Hair follicular keratinocyte (primary cell): Measurements from ENCODE around the gene HERC4. TPM values are rescaled to one million over a fixed set of nuclear protein-coding genes. Genes with fewer than 3 reads are reported as not detected.

Experiments
- total RNA-seq: library from RNA; depleted of rRNA; stranded (reverse); fragments of >200 nt; gene quantifications from 2 replicates; pipeline ENCODE4 v1.2.3, GENCODE V29; 2015

HERC4 gene
- 31.5 and 33.7 TPM in 2 replicates for total RNA-seq

DNA sequence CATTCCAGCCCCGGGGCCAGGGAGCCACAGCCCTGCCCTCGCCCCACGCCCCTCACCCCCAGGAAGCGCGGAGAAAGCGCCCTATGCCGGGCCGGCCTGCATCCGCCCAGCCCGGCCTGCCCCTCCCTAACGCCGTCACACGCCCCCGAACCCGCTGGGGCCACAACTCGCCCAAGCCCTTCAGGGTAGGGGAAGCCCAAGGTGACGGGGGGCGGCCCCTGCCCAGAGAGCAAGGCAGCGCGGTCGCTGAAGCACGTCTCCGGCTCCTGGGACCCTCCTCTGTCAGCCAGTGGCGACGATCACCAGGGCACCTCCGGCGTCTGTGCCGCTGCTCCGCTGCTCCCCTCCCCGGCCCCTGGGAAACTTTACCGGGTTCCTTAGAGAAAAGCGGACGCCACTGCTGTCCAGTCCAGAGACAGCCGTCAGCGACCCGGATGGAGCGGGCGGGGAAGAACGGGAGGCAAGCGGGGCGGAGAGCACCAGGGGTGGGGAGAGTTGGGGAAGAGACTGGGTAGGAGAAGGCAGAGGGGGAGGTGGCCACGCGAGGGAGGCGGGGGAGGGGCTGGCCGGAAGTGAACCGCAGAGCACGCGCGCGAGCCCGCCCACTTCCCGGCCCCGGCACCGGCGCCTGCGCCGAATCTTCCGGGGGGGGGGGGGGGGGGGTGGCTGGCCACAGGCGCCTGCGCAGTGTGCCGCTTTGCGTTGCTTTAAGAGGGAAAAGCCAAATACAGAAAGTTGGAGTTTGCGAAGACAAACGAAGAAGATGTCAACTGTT is at the start of gene HERC4:
HERC4 (minus strand) TSS at position 509 of the 775 bp plus-strand sequence. CDS start 2,175 bp downstream, outside the sequence.

DNA sequence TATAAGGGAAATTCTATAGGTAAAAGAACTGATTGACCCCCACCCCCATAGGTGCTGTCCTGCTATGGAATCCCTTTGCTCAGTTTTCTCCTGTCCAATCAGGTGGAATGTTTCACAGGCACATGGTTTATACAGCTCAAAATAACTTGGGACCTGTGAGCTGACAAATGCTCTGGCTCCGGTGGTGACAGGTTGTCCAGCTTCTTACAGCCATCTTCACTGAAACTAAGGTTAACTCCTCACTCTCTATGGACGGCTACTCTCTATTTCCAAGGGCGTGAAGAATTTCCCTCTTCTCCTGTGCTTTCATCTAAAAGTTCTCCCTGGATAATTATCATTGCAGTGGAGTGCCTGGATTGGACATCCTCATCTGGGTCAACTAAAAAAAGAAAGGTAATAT is 34.2 kb upstream of the HERC4 start, which contains the start of gene MYPN:
MYPN (plus strand) TSS at position 158 of the 400 bp plus-strand sequence. CDS start 11,951 bp downstream, outside the sequence.

GRCh38 chr10:67884313-67884841 is 190.7 kb downstream of the HERC4 start, which contains the start of gene SIRT1:
Gene SIRT1 (plus strand): TSS chr10:67884656. CDS start chr10:67884722, 66 bp downstream.

Other genes starting within 250 kb of the HERC4 start
- 0.23 and 0.57 TPM in 2 replicates for gene DNAJC12, start 237.1 kb downstream of the HERC4 start, total RNA-seq
- 4.1 and 5.8 TPM in 2 replicates for gene SIRT1, start 190.6 kb downstream of the HERC4 start, total RNA-seq
- 0.08 TPM in 1 of 2 replicates, not detected in the other for gene MYPN, start 34.2 kb upstream of the HERC4 start, total RNA-seq
- gene ATOH7, start 156.8 kb upstream of the HERC4 start, total RNA-seq, result 0.15 TPM in 1 of 2 replicates, not detected in the other